HuH-7.5 (cell line): ENCODE data around the gene KCNK2.
A peak's percentile ranks its signal among the peaks of the same experiment; 100 is the strongest.

Experiments used
- DNase-seq: peaks from one replicate; pipeline ENCODE4 v3.0.0; 2011; ENCODE audit warnings: low spot score

Gene KCNK2, protein sequence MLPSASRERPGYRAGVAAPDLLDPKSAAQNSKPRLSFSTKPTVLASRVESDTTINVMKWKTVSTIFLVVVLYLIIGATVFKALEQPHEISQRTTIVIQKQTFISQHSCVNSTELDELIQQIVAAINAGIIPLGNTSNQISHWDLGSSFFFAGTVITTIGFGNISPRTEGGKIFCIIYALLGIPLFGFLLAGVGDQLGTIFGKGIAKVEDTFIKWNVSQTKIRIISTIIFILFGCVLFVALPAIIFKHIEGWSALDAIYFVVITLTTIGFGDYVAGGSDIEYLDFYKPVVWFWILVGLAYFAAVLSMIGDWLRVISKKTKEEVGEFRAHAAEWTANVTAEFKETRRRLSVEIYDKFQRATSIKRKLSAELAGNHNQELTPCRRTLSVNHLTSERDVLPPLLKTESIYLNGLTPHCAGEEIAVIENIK

GRCh38 chr1:215082532-215083382 is at the start of gene KCNK2:
KCNK2 (plus strand) TSS chr1:215082737; CDS start chr1:215083386, 649 bp downstream.
- no peak for DNase-seq

GRCh38 chr1:215032911-215033526 is 49.5 kb upstream of the KCNK2 start:
- no peak for DNase-seq

DNA sequence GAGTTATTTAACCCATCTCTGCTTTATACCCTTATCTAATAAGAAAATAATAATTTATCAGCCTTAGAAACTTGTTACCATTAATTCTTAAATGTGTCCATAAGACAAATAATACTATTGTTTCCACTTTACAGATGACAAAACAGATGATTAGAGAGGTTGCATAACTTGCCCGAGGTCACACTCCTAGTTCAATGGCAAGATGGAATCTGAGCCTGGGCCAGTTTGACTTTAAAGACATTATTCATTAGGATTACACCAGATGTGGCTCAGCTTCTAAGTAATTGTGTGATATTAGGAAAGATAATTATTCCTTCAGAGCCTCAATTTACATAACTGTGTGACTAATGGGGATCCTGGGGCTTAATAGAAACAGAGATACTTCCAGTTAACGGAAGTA is 42.3 kb upstream of the KCNK2 start:
- DNase-seq: no peak

- DNase-seq: no peak
Measured at GRCh38 chr1:215043401-215043800, 39.1 kb upstream of the KCNK2 start.

GRCh38 chr1:215044151-215044550 is 38.4 kb upstream of the KCNK2 start:
- no peak for DNase-seq

GRCh38 chr1:215045698-215046308 is 36.7 kb upstream of the KCNK2 start:
- no peak for DNase-seq

GRCh38 chr1:215052256-215053015 is 30.1 kb upstream of the KCNK2 start:
- no peak for DNase-seq

DNA sequence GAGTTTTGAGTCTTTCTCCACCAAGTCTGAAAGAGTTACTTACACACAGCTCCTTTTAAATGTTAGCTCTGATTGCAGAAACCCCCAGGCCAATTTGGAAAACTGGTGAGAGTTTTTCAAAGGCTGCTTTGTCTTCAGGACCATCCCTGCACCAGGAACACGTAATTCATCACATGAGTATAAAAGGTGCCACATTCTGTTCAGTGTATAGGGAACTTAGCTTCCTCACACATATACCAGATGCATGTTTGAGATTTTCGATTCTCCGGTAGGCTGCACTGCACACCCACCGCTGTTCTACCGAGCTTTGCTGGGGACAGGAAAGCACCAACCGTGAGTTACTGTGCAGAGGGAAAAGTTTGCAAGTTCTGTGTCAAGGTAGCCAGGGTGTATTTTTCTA is 28.3 kb upstream of the KCNK2 start:
- DNase-seq: no peak

DNA sequence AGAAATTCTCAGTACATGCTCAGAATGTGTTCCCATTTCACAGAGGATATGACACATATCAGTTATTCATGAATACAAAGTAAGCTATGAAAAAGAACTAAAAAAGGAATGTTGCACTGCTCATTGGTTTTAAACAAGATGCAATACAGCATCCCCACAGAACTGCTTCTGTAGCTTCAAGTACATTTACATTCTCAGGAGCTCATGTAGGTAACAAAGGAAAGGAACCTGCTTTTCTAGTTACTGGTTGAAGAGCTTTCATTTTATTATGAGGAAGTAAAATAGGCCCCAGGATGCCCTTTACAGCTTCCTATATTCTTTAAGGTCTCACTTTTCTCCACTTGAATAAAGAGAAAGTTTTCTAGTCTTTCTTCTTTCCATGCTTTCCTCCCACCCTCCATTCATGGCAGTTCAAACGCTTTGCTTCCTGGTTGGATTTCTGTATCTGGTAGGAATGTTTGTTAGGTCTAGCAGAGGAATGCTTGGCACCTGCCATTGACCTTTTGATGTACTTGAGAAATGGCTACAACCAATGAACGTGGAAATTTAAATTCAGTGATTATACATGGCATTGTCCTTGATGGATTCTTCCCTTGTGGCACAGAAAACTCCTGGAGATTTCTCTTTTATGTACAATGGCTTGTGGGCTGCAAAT is 27.1 kb upstream of the KCNK2 start:
- DNase-seq: no peak

DNA sequence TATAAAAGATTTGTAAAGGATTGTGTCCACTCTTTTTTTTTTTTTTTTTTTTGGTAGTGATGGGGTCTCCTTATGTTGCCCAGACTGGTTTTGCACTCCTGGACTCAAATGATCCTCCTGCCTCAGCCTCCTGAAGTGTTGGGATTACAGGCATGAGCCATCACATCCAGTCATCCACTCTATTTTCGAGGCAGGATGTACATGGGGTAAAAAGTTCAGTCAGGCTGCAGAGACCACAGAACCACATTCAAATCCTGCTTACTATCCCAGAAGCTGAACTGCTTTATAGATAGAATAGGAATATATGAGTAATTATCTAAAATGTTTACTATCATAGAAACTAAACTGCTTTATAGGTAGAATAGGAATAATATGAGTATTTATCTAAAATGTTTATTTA is 26.0 kb upstream of the KCNK2 start:
- no peak for DNase-seq

DNA sequence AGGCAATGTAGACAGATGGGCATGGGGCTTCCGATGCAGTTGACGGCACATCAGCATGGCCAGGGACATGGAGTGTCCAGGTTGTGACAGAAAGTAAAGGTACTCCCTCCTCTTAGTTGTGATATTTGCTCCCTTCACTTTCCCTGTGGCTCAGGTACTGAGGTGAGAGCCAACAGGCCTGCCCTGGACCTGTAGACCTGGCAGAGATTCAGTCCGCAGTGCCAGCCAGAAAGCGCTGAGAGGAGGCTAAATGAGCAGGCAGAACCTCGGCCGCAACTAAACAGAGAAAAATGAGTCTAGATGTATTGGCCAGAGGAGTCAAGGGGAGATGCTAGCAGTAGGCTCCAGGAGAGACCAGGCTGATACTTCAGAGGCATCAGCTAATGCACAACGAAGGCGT is 22.6 kb upstream of the KCNK2 start:
- DNase-seq: no peak

GRCh38 chr1:215064327-215064726 is 18.2 kb upstream of the KCNK2 start:
- DNase-seq: no peak

- DNase-seq: no peak
Measured at GRCh38 chr1:215071078-215071477, 11.5 kb upstream of the KCNK2 start.

DNA sequence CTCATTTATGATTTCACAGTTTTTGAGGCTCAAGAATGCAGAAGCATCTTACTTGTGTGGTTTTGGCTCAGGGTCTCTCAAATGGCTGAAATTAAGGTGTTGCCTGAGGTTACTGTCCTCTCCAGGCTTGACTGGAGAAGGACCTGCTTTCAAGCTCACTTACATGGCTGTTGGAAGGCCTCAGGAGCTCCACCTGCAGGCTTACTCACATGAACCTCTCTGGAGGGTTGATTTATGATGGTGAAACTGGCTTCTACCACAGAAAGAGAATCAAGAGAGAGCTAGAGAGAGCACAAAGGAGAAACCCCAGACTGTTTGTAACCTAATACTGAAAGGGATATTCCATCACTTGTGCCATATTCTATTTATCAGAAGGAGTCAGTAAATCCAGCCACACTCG is 6.2 kb upstream of the KCNK2 start:
- peak; percentile 25 for DNase-seq

DNA sequence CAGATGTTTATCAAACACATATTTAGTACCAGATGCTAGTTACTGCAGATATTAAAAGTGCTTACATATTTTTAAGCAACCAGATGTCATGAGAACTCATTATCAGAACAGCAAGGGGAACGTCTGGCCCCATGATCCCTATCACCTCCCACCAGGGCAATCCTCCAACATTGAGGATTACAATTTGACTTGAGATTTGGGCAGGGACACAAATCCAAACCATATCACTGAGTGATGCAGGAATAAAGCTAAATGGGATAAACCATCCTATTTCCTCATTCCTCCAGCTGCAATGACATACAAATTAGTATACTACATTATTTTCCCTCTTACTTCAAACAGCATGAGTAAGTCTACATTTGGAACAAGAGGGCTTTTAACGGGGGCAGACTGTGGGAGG is 3.1 kb upstream of the KCNK2 start:
- DNase-seq: no peak

DNA sequence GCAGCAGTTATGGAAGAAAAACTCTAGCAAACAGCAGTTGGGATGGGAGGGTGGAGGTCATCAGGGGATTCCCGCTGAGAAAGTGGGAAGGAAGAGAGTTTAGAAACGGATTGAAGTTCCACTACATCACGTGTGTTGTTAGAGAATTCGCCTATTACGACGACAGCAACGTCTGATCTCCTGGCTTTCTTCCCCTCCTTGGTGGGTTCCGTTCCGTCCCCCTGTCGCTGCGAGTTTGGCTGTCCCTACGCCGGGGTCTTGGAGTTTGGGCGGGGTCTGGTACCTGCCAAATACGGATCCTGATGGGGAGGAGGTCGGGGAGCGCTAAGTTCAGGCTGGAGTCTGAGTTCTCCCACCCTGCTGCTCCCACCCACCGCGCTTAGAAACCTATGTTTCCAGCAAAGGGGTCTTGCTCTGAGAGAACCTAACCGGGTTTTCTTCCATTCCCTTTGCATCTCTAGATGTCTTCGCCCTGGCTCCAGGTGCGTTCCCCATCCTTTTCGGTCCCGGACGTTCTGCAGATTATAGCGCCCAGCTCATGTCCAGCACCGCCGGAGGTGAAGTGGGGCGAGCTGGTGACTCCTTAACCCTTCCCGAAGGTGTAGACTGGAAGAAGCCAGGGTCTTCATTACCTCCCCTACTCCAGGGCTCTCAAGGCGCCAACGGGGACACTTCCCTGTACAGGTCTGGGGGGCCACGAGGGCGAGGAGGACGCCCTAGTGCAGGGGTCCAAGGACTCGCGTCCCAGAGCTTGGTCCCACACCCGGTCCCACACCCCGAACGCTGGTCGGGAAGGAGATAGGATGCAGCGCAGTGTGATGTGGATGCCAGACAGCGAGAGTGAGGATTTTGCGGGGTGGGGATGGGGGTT is 641 bp upstream of the KCNK2 start:
- DNase-seq: no peak

DNA sequence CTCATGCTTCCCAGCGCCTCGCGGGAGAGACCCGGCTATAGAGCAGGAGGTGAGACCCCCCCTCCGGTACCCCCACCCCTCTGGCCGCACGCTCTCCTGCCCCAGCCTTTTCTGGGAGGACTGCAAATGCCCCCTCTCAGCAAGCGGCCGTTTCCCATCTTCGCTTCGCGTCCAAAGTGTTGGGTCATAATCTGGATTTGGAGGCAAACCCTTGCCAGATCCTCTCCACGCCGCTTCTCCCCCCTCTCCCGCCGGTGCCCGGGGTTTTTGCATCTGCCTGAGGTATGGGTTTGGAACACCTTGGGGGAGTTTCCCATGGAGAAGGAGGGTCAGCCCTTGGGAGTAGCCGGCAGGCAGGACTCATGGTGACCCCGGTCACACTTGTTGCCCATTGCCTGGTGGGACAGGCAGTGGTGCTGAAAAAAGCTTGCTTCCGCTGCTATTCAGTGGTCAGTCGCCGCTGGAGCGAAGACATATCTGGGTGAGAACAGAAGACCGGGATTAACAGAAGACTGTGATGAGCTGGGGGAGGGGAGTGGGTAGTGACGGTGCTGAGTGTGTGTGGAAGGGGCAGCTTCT is 935 bp downstream of the KCNK2 start:
- no peak for DNase-seq

GRCh38 chr1:215084621-215085020 is 2.1 kb downstream of the KCNK2 start:
- DNase-seq: no peak

- DNase-seq: no peak
Measured at GRCh38 chr1:215087603-215088002, 5.1 kb downstream of the KCNK2 start.

- DNase-seq: no peak
Measured at GRCh38 chr1:215094381-215094780, 11.8 kb downstream of the KCNK2 start.
